ENCODE data around the gene CACNA2D2.

DNA sequence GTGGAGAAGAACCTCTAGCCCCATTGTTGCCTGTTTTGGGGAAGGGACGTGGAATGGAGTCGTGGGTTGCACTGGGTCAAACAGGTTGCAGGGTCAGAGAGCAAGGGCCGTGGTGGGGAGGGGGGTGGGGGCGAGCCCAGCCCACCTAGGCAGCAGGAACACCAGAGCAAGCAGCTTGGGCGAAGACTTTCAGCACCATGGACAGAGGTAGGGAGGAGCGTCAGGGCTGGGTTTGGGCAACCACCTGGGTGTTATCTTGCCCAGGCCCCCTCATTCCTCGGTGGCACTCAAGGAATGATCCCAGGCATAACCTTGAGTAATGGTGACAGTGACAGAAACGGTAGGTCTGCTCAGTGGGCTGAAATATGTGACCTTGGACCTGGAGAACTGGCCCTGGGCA, 98.2 kb downstream of the CACNA2D2 start:
- no peak for TF ChIP-seq EZH2 (IDR thresholded peaks at IDR 0.05; ENCODE audit: borderline replicate concordance, low read depth, low read length, severe bottlenecking)
- no peak for TF ChIP-seq CTCF (IDR thresholded peaks at IDR 0.05; ENCODE audit: borderline replicate concordance, extremely low read depth, low read length, poor library complexity, severe bottlenecking)

All from DND-41 (cell line).